Stimulated activated CD4-positive, alpha-beta T cell treated with anti-CD3 and anti-CD28 coated beads, TNF-alpha, amount 100 ng/mL, for 4 hours (primary cell): ENCODE data around the gene SF1.

Source experiments
- DNase-seq, 3 experiments: peaks; one replicate each; pipeline ENCODE4 v3.0.0-alpha.2; 2020; ENCODE audit warnings: low read depth in 3 of 3

The SF1 gene

GRCh38 chr11:64723907-64724862, 54.2 kb downstream of the SF1 start:
- no peak for DNase-seq

GRCh38 chr11:64723117-64723906, 55.0 kb downstream of the SF1 start, which contains the start of gene NRXN2:
Gene NRXN2 (minus strand): TSS chr11:64723197. CDS start chr11:64713699, 9,498 bp downstream.
- DNase-seq: peak; percentile 71 to 75 (median 72)

GRCh38 chr11:64722141-64723065, 55.9 kb downstream of the SF1 start:
- DNase-seq: no peak

- DNase-seq: no peak
Measured at GRCh38 chr11:64721359-64721699, 57.0 kb downstream of the SF1 start.

GRCh38 chr11:64720640-64721358, 57.5 kb downstream of the SF1 start:
- no peak for DNase-seq

GRCh38 chr11:64720167-64720566, 58.2 kb downstream of the SF1 start:
- no peak for DNase-seq

- DNase-seq: no peak
Measured at GRCh38 chr11:64719406-64719805, 58.9 kb downstream of the SF1 start.

GRCh38 chr11:64718780-64719124, 59.6 kb downstream of the SF1 start:
- DNase-seq: no peak

- DNase-seq: no peak
Measured at GRCh38 chr11:64718084-64718779, 60.1 kb downstream of the SF1 start.

GRCh38 chr11:64717268-64717578, 61.1 kb downstream of the SF1 start:
- no peak for DNase-seq

- DNase-seq: no peak
Measured at GRCh38 chr11:64716473-64717267, 61.7 kb downstream of the SF1 start.

- DNase-seq: no peak
Measured at GRCh38 chr11:64715756-64716472, 62.4 kb downstream of the SF1 start.

GRCh38 chr11:64715110-64715509, 63.2 kb downstream of the SF1 start:
- no peak for DNase-seq

GRCh38 chr11:64714666-64715065, 63.7 kb downstream of the SF1 start:
- DNase-seq: no peak
